Epidermal melanocyte (primary cell): ENCODE data around the gene VSTM2L.

ENCODE experiments used
- DNase-seq: peaks from one replicate; pipeline ENCODE4 v3.0.0; 2011; ENCODE audit warnings: low spot score; ENCODE audit not compliant: insufficient read length

The VSTM2L gene

DNA sequence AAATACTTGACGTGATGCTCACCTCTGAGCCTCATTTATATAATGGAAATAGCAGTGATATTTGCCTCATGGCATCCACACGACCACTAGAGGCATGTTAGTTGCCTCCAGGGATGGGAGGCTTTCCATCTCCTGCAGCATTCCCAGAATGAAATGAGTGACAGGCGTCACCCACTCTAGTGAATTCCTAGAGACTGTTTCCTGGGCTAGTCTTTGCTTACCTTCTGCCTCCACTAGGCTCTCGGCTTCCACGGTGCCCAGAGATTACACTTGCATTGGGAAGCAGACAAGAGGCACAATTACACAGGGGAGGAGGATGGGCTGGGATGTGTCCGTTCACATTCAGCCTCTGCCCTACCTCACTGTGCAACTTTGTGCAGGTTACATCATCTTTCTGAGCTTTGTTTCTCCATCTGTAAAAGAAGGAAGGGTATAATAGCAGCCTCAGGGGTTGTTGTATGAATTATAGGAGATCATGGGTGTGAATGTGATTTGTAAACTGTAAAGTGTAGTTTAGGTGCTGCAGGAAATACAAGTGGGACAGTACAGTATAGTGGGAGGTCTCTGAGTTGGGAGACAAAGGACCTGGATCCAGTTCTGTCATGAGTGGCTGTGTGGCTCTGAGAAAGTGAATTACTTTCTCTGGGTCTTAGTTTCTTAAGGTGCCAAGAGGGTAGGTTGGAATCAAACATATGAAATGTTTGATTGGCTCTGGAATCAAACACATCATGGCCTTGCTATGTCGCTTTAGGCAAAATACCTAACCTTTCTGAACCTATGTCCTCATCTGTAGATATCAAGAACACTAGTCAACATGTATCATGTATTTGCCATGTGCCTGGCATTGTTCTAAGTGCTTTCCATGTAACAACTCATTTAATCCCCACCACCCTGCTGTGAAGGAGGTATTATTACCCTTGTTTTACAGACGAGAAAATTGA, 3.6 kb upstream of the VSTM2L start:
- no peak for DNase-seq

DNA sequence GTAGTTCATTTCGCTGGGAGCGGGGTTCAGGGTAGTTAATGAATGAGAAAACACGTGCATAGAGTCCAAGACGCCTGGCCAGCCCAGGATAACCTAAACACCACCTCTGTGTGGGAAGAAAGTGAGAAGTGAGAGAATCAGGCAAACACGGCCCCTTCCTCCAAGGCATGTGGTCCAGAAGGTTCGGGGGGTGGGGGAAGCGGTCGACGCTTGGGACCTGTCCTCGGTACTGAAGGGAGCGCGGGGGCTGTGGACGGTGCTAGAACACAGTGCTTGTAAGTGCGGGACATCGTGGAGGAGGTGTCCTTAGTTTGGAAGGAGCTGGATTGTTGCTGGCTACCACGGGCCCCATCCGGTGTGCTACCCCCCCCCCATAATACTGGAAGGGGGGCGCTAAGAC, 1.7 kb upstream of the VSTM2L start:
- DNase-seq: no peak

DNA sequence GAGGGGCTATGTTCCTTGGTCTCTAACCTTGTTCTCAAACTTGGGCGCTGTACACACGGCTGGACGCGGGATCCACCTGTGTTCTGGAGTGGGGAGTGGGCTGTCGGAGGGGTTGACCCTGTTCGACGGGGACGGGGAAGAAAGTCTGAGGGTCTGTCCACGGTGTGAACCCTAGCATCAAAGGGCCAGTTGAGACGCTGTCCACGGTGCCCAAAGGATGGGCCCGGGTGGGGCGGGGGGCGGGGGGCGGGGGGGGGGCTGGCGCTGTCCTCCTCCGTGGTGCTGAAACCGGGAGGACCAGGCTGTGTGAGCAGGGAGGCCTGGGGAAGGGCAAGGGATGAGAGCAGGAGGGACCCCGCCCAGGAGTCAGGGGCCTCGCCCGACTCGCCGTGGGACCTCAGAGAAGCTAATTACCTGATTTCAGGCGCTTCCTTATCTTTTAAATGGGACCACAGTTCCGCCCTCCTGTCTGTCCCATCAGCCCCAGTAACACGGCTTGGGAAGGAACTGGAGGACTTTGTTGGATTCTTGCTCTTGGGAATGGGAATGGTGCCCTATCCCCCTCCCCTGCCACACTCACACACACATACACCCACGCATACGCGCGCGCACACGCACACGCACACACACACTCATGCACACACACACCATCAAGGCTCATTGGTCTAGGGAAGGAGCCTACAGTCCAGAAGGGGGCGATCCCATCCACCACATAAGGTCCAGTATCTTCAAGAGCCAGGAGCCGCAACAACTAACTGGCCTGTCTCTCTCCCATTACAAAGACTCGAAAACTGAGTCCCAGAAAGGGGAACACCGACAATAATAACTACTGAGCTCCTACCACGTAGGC, 1.0 kb upstream of the VSTM2L start:
- DNase-seq: no peak

DNA sequence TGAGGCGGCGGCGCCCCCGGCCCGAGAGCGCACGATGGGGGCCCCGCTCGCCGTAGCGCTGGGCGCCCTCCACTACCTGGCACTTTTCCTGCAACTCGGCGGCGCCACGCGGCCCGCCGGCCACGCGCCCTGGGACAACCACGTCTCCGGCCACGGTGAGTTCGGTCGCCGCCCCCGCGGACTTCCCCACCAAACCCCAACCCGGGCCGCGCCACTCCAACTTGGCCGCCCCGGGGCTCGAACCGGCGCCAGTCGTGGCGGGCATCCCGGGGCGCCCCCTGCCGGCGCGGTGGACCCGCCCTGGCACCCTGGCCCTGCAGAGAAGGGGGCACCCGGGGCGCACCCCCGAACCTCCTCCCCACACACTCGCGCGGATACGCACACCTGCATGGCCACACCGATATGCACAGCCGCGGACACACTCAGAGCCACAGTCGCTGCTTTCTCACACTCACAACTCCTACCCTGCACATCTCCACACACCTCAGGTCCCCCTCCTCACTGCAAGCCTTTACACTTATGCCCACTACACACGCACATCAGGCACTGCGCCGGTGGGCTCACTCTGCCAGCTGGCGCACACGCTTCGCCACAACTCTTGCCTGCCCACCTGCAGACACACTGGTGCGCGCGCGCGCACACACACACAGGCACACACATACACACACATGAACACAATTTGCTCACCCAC, 535 bp downstream of the VSTM2L start:
- DNase-seq: no peak

DNA sequence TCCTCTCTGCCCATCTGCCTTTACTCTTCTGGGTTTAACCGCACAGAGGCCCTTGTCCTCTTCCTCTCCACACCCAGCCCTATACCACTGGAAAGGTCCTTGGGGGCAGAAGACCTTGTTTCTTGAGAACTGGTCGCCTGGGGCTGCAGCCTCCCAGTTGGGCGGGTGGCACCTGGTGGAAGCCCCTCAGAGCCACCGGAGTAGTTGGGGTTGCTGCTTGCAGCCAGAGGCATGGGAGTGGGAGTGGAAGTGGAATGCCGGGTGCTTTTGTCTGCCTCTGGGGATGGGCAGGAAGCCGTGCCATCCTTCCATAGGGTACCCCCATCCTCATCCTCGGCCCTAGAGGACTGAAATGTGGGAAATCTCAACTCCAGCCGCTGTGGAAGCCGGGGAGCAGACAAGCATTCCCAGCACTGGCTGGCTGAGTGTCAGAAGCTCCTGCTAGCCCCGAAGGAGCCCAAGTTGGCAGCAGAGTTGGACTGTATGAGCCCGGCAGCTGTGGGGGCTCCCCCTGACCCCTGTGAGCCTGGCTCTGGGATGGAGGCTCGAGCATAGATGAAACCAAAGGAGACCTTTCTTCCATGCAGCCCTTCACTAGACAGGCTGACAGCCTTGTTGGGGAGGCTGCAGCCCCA, 1.2 kb downstream of the VSTM2L start:
- no peak for DNase-seq

DNA sequence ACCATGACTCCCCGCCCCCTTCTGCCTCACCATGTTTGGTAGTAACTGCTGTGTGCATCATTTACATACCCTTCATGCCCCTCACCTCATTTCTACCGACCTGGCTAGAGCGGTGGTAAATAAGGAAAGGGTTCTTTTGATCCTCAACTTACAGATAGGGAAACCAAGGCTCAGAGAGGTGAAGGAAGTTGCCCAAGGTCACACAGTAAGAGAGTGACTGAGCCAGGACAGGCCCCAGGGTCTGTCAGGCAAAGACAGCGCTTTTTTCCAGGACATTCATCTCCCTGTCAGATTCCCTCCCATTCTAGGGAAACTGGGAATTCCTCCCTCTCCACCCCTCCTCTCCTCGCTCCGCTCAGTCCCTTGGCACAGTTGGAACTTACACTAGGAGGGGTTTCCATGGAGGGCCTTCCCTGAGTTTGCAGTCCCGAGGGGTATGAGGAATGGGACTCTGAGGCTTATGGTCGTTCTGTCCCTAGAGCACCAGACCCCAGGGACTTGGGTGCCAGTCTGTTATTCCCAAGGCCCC, 2.0 kb downstream of the VSTM2L start:
- no peak for DNase-seq

DNA sequence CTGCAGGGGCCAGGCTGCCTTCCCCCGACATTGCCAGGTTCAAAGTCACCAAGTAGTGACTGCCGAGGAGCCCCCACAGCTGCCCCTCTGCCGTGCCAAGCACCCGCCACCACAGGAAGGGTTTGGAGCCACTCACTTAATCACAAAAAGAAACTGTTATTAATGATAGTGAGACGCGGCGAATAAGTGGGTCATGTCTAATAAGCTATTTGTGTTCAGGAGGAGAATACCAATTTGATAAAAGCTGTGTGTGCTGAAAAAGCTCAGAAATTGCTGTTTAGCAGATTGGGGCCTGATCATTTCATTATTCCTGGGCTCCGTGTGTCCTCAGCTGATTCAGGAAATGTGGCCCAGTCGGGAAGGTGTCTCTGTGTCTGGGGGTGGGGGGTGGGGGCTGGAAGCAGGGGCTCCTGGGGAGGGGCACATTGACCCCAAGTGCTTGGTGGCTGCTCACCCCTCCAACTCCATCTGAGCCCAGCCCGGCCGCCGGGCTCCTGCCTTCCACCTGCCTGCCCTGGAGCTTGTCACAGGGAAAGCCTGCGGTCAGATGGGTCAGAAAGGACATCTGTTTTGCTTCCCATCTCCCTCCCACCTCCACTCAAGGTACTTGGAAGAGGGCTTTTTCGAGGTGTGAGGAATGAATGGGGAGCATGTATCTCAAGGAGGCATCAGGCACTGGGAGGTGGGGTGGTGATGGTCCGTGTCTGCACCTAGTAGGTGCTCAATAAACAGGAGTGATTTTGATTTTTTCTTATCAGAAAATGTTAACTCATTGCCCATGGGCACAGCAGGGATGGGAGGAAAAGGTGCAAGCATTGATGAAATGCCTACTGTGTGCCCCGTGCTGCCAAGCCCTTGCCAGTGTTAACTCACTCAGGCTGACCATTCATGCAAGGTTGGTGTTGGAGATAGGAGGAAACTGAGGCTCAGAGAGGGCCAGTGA, 3.0 kb downstream of the VSTM2L start:
- DNase-seq: no peak

DNA sequence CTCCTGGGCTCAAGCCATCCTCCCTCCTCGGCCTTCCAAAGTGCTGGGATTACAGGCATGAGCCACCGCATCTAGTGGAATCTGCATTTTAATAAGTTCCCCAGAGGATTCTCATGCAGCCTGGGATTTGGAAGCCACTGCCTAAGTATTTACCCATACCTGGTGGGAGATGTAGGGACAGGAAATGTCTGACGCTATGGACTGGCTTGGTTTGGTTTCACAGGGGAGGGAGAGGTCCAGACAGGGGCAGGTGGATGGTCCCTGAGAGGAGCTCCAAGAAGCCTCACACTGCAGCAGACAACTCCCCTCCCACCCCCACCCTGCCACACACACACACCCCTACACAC, 4.4 kb downstream of the VSTM2L start:
- no peak for DNase-seq

DNA sequence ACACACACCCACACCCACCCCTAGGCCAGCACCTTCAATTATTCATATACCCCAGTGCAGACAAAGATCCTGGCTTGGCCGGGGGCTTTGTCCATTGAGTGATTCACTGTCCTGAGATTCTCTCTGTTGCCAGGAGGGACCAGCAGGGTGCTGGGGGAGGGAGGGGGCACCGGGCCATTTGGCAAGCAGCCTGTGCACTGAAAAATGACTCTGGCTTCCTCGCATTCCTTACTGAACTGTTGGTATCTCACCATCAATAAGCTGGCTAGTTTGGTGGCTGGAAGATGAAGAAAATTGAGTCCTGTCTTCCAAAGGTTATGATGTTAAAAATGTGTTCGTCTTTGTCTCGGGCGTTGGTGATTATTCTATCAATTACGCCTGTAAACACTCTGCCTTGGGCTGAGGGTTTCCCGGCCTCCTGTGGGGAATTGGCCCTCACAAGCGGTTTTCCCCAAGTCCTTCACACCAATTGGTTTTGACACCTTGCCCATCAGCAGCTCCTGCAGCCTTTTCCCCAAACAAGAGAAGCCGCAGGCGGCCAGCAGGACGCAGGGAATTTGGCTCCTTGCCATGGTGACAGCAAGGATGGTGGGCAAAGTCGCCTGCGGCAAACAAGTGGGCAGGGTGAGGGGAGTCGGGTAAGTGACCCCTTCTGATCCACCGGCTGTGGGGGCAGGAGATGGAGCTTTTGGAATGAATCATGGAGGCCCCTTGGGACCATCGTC, 4.9 kb downstream of the VSTM2L start:
- DNase-seq: no peak

DNA sequence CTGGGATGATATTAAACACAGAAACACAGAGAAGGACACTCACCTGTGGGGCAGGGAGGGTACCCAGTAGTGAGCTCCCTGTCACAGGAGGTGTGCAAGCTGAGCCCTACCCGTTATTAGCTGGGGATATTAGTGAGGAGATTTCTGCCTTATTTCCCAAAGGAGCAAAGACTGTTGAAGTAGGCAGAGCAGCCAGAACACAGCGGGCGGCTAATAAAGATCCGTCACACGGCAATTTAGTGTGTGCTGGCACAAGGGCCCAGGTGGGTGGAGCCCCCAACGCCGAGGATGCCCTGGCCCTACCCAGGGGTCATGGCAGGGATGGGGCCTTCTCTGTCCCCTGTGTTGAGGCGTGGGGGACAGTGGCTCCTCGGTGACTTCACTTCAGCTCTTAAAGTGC, 8.3 kb downstream of the VSTM2L start:
- DNase-seq: no peak

DNA sequence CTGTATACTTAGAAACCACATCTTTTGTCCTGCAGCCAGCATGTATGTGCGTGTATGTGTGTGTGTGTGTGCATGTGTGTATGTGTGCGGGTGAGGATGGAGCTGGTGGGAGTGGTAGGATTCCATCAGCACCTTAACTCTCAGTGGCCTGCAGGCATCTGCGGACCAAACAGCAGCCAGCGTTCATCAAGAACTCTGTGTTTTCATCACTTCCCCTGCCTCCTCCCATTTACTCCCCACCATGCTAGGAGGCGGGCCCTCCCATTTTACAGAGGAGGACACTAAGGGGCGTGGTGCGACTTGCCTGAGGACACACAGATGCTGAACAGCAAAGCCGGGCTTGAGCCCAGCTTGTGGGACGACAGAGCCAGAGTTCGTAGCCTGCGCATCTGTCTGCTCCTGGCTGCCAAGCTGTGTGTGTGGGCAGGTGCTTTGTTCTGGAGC, 8.9 kb downstream of the VSTM2L start:
- DNase-seq: no peak

DNA sequence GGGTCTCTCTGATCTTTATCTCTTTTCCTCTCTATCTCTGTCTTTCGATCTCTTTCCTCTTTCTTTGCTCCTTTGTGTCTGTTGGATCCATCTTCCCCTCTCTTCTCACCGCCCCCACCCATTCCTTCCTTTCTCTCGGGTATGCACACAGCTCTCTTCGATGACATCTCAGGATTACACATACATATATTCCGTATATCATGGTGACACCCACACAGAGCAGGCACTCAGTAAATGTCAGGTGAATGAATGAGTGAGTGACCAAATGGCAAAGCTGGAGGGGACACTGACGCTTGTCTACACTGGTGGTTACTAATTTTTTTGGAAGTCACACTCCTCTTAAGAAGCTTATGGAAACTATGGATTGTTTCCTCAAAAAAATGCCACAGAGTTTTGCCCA, 9.9 kb downstream of the VSTM2L start:
- no peak for DNase-seq

DNA sequence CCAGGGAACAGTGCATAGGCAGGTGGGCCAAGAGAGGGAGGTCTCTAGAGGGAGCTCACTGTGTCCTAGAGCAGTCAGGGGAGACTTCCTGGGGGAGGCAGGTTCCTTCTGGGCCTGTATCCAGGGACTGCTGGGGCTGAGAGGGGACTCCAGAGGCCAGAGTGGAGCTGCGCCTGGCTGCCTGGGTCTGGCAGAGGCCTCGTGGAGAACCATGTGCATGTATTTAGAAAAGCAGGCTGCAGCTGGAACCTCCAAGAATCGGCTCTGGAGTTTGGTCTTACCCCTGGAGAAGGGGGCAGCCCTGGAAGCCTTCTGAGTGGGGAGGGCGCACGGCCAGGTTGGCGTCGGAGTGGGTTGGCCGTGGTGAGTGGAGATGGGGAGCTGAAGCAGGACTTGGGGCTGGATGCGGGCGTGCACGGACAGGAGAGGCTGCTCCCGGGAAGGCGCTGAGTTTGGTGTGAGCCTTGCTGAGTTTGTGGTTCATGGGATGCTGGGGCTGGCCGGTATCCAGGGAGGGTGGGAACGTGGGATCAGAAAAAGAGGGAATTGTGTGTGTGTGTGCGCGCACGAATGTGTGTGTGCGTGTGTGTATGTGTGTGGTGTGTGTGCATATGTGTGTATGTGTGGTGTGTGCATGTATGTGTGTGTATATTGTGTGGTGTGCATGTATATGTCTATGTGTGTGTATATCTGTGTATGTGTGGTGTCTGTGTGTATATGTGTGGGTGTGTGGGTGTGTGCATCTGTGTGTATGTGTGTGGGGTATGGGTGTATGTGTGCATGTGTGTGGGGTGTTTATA, 10.8 kb downstream of the VSTM2L start:
- DNase-seq: no peak

DNA sequence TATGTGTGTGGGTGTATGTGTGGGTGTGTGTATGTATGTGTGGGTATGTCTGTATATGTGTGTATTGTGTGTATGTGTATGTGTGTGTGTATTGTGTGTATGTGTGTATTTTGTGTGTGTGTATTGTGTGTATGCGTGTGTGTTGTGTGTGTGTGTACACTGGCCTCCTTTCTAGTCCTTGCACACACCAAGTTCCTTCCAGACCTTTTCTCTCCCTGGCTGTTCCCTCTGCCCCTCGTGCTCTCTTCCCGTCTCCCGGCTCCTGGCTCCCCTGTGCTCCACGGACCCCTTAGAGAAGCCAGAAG, 11.4 kb downstream of the VSTM2L start:
- no peak for DNase-seq

DNA sequence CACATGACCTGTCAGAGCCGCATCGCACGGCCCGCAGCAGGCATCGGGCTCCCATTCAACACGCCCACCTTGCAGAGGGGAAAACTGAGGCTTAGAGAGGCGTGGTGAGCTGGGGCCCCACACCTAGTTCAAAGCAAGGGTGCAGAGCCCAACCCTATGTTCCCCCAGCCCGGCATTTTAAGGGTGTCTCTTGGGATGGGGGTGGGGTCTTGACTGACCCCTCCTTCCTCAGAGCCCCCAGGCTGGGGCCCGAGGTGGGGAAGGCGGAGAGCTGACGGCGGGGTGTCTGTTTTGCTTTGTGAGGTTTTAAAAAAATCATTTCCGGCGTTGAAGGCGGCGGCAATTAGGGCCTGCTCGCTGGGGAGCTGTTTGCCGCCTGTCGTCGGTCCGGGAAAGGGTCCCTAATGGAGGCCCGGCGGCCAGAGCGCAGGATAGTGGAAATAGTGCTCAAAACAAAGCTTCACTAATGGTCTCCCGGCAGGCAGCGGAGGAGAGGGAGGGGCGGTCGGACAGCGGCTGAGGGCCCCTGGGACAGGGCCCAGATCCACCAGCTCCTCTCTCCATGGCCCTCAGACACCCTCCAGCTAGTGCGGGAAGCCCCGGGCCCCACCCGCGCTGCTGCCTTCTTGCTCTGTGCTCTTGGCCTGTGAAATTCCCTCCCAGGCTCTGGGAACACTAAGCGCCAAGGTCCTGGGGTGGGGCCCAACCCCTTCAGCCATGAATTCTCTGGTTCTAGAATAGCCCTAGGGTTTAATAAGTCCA, 11.9 kb downstream of the VSTM2L start:
- no peak for DNase-seq

DNA sequence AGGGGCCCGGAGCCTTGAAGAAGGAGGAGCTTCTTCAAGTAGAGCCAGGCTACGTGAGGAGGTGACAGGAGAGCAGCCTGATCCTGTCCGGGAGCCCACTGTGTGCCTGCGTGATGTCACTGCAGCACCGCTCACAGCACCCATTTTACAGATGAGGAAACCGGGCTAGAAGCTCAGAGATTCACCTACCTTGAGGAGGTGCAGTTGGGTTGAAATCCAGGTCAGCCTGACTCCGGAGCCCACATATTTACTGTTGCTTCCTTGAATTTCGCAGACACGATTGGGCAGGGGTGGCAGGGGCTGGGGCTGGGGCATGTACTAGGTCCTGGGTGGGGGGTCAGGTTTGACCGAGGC, 12.5 kb downstream of the VSTM2L start:
- DNase-seq: no peak

DNA sequence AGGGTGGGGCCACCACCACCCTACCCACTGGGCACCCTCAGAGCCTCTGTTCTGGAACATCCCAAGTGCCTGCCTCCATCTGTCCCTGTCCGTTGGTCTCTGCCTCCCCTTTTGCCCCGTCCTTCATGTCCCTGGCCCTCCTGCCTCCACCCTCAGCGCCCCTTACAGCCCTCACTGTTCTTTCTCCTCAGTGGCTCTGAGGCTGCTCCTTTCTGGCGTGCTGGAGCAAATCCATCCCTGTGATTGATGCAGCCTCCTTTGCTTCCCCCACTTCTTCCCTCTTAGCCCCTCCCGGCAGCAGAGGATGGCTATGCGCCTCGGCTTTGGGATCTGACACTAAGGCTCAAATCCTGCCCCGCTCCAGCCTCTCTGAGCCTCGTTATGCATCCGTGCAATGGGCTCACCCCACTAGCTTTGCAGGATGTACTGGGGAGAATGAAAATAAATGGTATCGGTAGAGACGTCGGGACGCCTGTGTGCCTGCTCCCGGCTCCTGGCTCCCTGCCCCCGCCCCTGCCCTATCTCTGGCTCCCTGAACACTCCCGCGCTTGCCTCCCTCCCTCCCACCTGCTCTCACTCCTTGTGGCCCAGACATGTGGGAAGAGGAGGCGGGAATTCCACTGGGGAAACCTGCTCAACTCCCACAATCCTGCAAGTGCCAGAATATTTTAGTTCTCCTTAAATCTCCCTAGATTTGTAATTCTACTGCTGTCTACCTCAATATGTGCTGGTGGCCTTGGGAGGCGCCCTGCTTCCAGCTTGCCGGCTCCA, 13.1 kb downstream of the VSTM2L start:
- no peak for DNase-seq
